ENCODE measurements around the gene ERC2. TPM values are rescaled to one million over a fixed set of nuclear protein-coding genes. Genes with fewer than 3 reads are reported as not detected.

ERC2 gene
- polyA plus RNA-seq, 3 donors = not detected

DNA sequence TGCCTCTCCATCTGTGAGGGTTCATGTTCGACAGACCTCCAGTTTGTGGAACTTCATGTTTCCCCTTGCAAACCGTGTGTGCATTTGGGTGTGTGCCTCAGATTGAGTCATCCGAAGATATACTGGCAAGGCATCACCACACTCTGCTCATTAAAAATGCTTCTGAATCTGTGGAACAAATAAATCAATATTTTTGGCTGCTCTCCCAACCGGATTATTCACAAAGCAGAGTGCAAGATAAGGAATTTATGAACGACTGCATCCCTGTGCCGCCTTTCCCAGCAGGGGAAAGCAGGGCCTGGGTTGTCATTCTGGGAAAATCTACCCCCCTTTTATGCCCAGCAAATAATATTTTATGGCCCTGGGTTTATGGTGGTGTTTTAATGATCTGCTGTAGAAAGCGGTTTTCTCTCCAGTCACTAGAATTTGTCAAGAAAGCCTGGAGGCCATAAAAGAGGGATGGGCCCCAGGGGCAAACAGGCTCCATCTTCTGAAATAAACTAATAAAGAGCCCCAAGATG is 976.9 kb downstream of the ERC2 start:
- peaks cover 10 to 14% of the 10 kb centered on the region in 2 donors for H3K4me1 ChIP-seq (ENCODE audit: control insufficient read depth in 1 of 2, insufficient read depth in 2 of 2, low read length in 2 of 2)
- no peak overlapping the region for H3K4me3 ChIP-seq (replicated peaks in 1 of 3; ENCODE audit: low read depth in 2 of 3, low read length in 3 of 3)
- H4K20me1 ChIP-seq (ENCODE audit: insufficient read depth, low read length) = no peaks in the 10 kb centered on the region
- DNase-seq = no peak
- intact Hi-C loops (cut with micrococcal nuclease) = no loop called here
- H3K4me1 Mint-ChIP-seq = peaks cover 24% of the 10 kb centered on the region
- H3K9me3 Mint-ChIP-seq = peaks cover 0 to 14% (median 9%) of the 10 kb centered on the region in 7 donors
- peaks cover 53 to 74% (median 60%) of the 10 kb centered on the region in 3 donors for H3K27me3 Mint-ChIP-seq (ENCODE audit: low read depth in 3 of 3)
- H3K4me2 ChIP-seq (replicated peaks; ENCODE audit: extremely low read depth, low read length, poor library complexity, severe bottlenecking) = no peak overlapping the region
- no peak overlapping the region for H2AFZ ChIP-seq (ENCODE audit: insufficient read depth, low read depth, low read length, poor library complexity, severe bottlenecking)
- TF ChIP-seq, protein P1, sequence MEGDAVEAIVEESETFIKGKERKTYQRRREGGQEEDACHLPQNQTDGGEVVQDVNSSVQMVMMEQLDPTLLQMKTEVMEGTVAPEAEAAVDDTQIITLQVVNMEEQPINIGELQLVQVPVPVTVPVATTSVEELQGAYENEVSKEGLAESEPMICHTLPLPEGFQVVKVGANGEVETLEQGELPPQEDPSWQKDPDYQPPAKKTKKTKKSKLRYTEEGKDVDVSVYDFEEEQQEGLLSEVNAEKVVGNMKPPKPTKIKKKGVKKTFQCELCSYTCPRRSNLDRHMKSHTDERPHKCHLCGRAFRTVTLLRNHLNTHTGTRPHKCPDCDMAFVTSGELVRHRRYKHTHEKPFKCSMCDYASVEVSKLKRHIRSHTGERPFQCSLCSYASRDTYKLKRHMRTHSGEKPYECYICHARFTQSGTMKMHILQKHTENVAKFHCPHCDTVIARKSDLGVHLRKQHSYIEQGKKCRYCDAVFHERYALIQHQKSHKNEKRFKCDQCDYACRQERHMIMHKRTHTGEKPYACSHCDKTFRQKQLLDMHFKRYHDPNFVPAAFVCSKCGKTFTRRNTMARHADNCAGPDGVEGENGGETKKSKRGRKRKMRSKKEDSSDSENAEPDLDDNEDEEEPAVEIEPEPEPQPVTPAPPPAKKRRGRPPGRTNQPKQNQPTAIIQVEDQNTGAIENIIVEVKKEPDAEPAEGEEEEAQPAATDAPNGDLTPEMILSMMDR (IDR thresholded peaks at IDR 0.05) = no peak
- H3K27ac ChIP-seq (ENCODE audit: low read depth in 1 of 2, low read length in 2 of 2) = no peak overlapping the region
- H3K36me3 Mint-ChIP-seq = peaks cover 0 to 2% of the 10 kb centered on the region in 2 donors
- peaks cover 34 to 66% of the 10 kb centered on the region in 2 donors for H3K27me3 ChIP-seq (ENCODE audit: control insufficient read depth in 2 of 2, insufficient read depth in 2 of 2, low read length in 2 of 2)
- WGBS (ENCODE audit: insufficient coverage) = 86% methylated on average over 2 of the region's 7 CpGs
- H3K79me2 ChIP-seq (ENCODE audit: insufficient read depth, low read length) = no peaks in the 10 kb centered on the region
- H3K9ac ChIP-seq (ENCODE audit: insufficient read depth, low read length, poor library complexity, severe bottlenecking) = no peak overlapping the region
- no peaks in the 10 kb centered on the region for H3K36me3 ChIP-seq (replicated peaks in 1 of 2; ENCODE audit: control insufficient read depth in 1 of 2, insufficient read depth in 2 of 2, low read length in 2 of 2)
- no peak overlapping the region for H3K27ac Mint-ChIP-seq
- peak overlapping the region in 1 of 2 donors; percentile 35 for H3K4me3 Mint-ChIP-seq
- H3K9me3 ChIP-seq (replicated peaks in 1 of 2; ENCODE audit: control insufficient read depth in 1 of 2, insufficient read depth in 1 of 2, low read length in 2 of 2) = peaks cover 0 to 23% of the 10 kb centered on the region in 2 donors

DNA sequence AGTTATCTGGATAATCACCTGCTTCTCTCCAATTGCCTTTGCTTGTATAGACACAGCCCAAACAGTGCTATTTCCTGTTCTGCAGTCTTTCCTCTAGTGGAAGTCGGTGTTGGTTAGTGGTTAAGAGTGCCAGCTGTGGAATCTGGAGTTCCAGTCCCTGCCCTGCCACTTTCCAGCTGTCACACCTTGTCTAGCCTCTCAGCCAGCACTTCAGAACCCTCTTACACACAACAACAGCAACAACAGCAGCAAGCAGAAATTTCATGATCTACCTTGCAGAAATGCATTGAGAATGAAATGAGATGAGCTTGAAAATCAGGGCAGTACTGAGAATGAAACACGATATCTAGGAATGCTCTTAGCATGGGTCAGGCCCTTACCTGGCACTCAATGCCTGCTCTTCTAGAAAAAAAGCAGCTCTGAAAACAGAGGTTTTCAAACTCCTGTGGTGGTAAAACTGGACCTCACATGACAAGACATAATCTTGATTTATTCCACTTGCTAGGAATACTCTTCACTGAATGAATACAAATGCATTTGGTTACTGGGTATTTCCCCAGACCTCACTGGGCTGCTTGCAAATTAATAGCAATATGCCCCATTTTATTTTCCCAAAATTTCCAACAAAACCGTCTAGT is 977.9 kb downstream of the ERC2 start:
- Mint-ChIP-seq H3K27ac (no peak overlapping the region), H3K36me3 (peaks cover 2 to 4% of the 10 kb centered on the region in 2 donors), H3K9me3 (peaks cover 0 to 18% (median 11%) of the 10 kb centered on the region in 7 donors), H3K4me3 (peak overlapping the region in 1 of 2 donors; percentile 66), H3K4me1 (peaks cover 26% of the 10 kb centered on the region), H3K27me3 (ENCODE audit: low read depth in 3 of 3) (peaks cover 61 to 80% (median 68%) of the 10 kb centered on the region in 3 donors)
- Histone ChIP-seq H3K79me2 (ENCODE audit: insufficient read depth, low read length) (no peaks in the 10 kb centered on the region), H3K4me2 (replicated peaks; ENCODE audit: extremely low read depth, low read length, poor library complexity, severe bottlenecking) (no peak overlapping the region), H3K4me1 (ENCODE audit: control insufficient read depth in 1 of 2, insufficient read depth in 2 of 2, low read length in 2 of 2) (peaks cover 10 to 14% of the 10 kb centered on the region in 2 donors), H3K4me3 (replicated peaks in 1 of 3; ENCODE audit: low read depth in 2 of 3, low read length in 3 of 3) (no peak overlapping the region), H3K27ac (ENCODE audit: low read depth in 1 of 2, low read length in 2 of 2) (no peak overlapping the region), H3K9me3 (replicated peaks in 1 of 2; ENCODE audit: control insufficient read depth in 1 of 2, insufficient read depth in 1 of 2, low read length in 2 of 2) (peaks cover 0 to 30% of the 10 kb centered on the region in 2 donors), H4K20me1 (ENCODE audit: insufficient read depth, low read length) (no peaks in the 10 kb centered on the region), H3K9ac (ENCODE audit: insufficient read depth, low read length, poor library complexity, severe bottlenecking) (no peak overlapping the region), H2AFZ (ENCODE audit: insufficient read depth, low read depth, low read length, poor library complexity, severe bottlenecking) (no peak overlapping the region), H3K27me3 (ENCODE audit: control insufficient read depth in 2 of 2, insufficient read depth in 2 of 2, low read length in 2 of 2) (peaks cover 43 to 75% of the 10 kb centered on the region in 2 donors), H3K36me3 (replicated peaks in 1 of 2; ENCODE audit: control insufficient read depth in 1 of 2, insufficient read depth in 2 of 2, low read length in 2 of 2) (no peaks in the 10 kb centered on the region)
- intact Hi-C loops (cut with micrococcal nuclease) = no loop called here
- WGBS (ENCODE audit: insufficient coverage) = 63% methylated on average over 1 of the region's 3 CpGs
- TF ChIP-seq, protein P1 (IDR thresholded peaks at IDR 0.05) = no peak
- no peak for DNase-seq

All from CD14-positive monocyte (primary cell).